H1 (cell line): Measurements from ENCODE around the gene JMJD1C. TPM values are rescaled to one million over a fixed set of nuclear protein-coding genes. Genes with fewer than 3 reads are reported as not detected.

ENCODE experiments used
- CTCF ChIA-PET: fragments of 300-600 bp; sonication (Branson Sonifier 250); formaldehyde crosslinking; loops from one replicate; lab custom pipeline; 2021; ENCODE audit not compliant: partially characterized antibody; lab: Charles Lee
- POLR2A ChIA-PET: fragments of 300-600 bp; sonication (Branson Sonifier 250); formaldehyde crosslinking; loops from one replicate; lab custom pipeline; 2021; ENCODE audit warnings: inconsistent platforms; ENCODE audit not compliant: partially characterized antibody; lab: Charles Lee
- DNase-seq, 2 experiments: peaks; one replicate each; pipeline versions ENCODE4 v3.0.0 to v3.0.0-alpha.2; 2010 to 2022; ENCODE audit warnings: low spot score in 2 of 2, low read depth in 1 of 2, mixed read lengths in 1 of 2
- FAIRE-seq: peaks from 2 replicates; lab custom pipeline; 2011; peaks lifted over from hg19 to GRCh38; lab: Jason Lieb, UNC
- H2AFZ ChIP-seq: 2 replicates; pipeline ENCODE4 v1.8.1; 2012; ENCODE audit warnings: low read length, inconsistent platforms
- H2AK5ac ChIP-seq: 2 replicates; pipeline ENCODE4 v1.6.1; 2013; ENCODE audit warnings: low read depth, low read length
- H2BK120ac ChIP-seq: replicated peaks from 2 replicates; pipeline ENCODE3; 2013; ENCODE audit warnings: low read depth, low read length, inconsistent platforms
- H2BK12ac ChIP-seq: 2 replicates; pipeline ENCODE4 v1.6.1; 2013; ENCODE audit warnings: low read depth, low read length
- H2BK15ac ChIP-seq: 2 replicates; pipeline ENCODE4 v1.6.1; 2013; ENCODE audit warnings: low read length
- H2BK20ac ChIP-seq: 2 replicates; pipeline ENCODE4 v1.6.1; 2013; ENCODE audit warnings: low read length
- H2BK5ac ChIP-seq: 2 replicates; pipeline ENCODE4 v1.6.1; 2013; ENCODE audit warnings: low read depth, low read length
- H3K14ac ChIP-seq: 2 replicates; pipeline ENCODE4 v1.6.1; 2013; ENCODE audit warnings: inconsistent platforms; ENCODE audit not compliant: insufficient read length
- H3K18ac ChIP-seq: 2 replicates; pipeline ENCODE4 v1.6.1; 2013; ENCODE audit warnings: low read length; ENCODE audit errors: extremely low read depth
- H3K23ac ChIP-seq: 2 replicates; pipeline ENCODE4 v1.6.1; 2013; ENCODE audit warnings: inconsistent platforms; ENCODE audit not compliant: insufficient read length
- H3K23me2 ChIP-seq: 2 replicates; pipeline ENCODE4 v1.6.1; 2013; ENCODE audit warnings: low read depth, low read length
- H3K27ac ChIP-seq: 2 replicates; pipeline ENCODE4 v1.6.1; 2011; ENCODE audit warnings: low read depth, low read length, inconsistent platforms
- H3K27me3 ChIP-seq, 4 experiments: replicated peaks in 1 of 4; 1 replicate in 1 of 4; 2 replicates in 3 of 4; pipeline versions ENCODE4 v1.6.1 to v1.8.1; 2011 to 2013; ENCODE audit warnings: low read length in 3 of 4, mild to moderate bottlenecking in 3 of 4, inconsistent platforms in 2 of 4, mixed read lengths in 2 of 4, moderate library complexity in 1 of 4; ENCODE audit not compliant: control insufficient read depth in 3 of 4, insufficient read depth in 3 of 4; ENCODE audit errors: extremely low read depth in 1 of 4
- H3K36me3 ChIP-seq, 4 experiments: 2 replicates each; pipeline versions ENCODE4 v1.6.1 to v1.8.1; 2011 to 2013; ENCODE audit warnings: mild to moderate bottlenecking in 4 of 4, low read length in 3 of 4, moderate library complexity in 2 of 4, control low read depth in 1 of 4, inconsistent platforms in 1 of 4; ENCODE audit not compliant: insufficient read depth in 4 of 4, control insufficient read depth in 2 of 4
- H3K4ac ChIP-seq: replicated peaks from 2 replicates; pipeline ENCODE3; 2013; ENCODE audit warnings: low read length, low read depth, mixed read lengths, inconsistent platforms; ENCODE audit not compliant: insufficient read length
- H3K4me1 ChIP-seq, 4 experiments: replicated peaks in 1 of 4; 1 replicate in 1 of 4; 2 replicates in 3 of 4; pipeline versions ENCODE4 v1.6.1 to v1.8.1; 2011 to 2013; ENCODE audit warnings: low read length in 3 of 4, inconsistent platforms in 2 of 4, mixed read lengths in 1 of 4; ENCODE audit not compliant: insufficient read depth in 4 of 4, control insufficient read depth in 3 of 4
- H3K4me2 ChIP-seq, 2 experiments: 2 replicates each; pipeline versions ENCODE4 v1.6.1 to v1.8.1; 2011 to 2013; ENCODE audit warnings: low read depth in 2 of 2, low read length in 2 of 2, control low read depth in 1 of 2, inconsistent platforms in 1 of 2, mild to moderate bottlenecking in 1 of 2; ENCODE audit not compliant: insufficient read depth in 1 of 2
- H3K4me3 ChIP-seq, 4 experiments: fragments of 200-600, 300-600 bp in 1 of 4; sonication (generic), shearing (Covaris generic), sonication (Bioruptor Twin) in 1 of 4; 2 replicates each; pipeline versions ENCODE4 v1.5.1 to v1.8.1; 2011 to 2016; ENCODE audit warnings: low read length in 4 of 4, low read depth in 3 of 4, control low read depth in 2 of 4, inconsistent platforms in 2 of 4, mild to moderate bottlenecking in 2 of 4, mixed read lengths in 1 of 4, moderate library complexity in 1 of 4; ENCODE audit not compliant: insufficient read depth in 2 of 4; ENCODE audit errors: extremely low read depth in 1 of 4
- H3K56ac ChIP-seq: replicated peaks from 2 replicates; pipeline ENCODE3; 2013; ENCODE audit warnings: low read depth, mild to moderate bottlenecking, mixed read lengths, low read length, inconsistent platforms; ENCODE audit not compliant: insufficient read length
- H3K79me1 ChIP-seq: 2 replicates; pipeline ENCODE4 v1.6.1; 2013; ENCODE audit warnings: low read depth, low read length, control low read depth
- H3K79me2 ChIP-seq, 2 experiments: 2 replicates each; pipeline versions ENCODE4 v1.6.1 to v1.8.1; 2012 to 2013; ENCODE audit warnings: low read length in 2 of 2, mild to moderate bottlenecking in 2 of 2, inconsistent platforms in 1 of 2; ENCODE audit not compliant: insufficient read depth in 2 of 2, control insufficient read depth in 1 of 2
- H3K9ac ChIP-seq, 4 experiments: replicated peaks in 1 of 4; 1 replicate in 1 of 4; 2 replicates in 3 of 4; pipeline versions ENCODE4 v1.6.1 to v1.8.1; 2011 to 2013; ENCODE audit warnings: low read depth in 3 of 4, low read length in 3 of 4, control low read depth in 2 of 4, mild to moderate bottlenecking in 2 of 4, moderate library complexity in 2 of 4, inconsistent platforms in 1 of 4; ENCODE audit errors: extremely low read depth in 1 of 4
- H3K9me3 ChIP-seq, 2 experiments: 2 replicates each; pipeline versions ENCODE4 v1.6.1 to v1.8.1; 2012 to 2013; ENCODE audit warnings: mild to moderate bottlenecking in 2 of 2, moderate library complexity in 2 of 2, control low read depth in 1 of 2, inconsistent platforms in 1 of 2, low read depth in 1 of 2, low read length in 1 of 2, mixed read lengths in 1 of 2; ENCODE audit not compliant: insufficient read depth in 2 of 2
- H4K20me1 ChIP-seq, 2 experiments: replicated peaks in 1 of 2; 2 replicates each; pipeline versions ENCODE3 to v1.8.1; 2011 to 2013; ENCODE audit warnings: inconsistent platforms in 2 of 2, low read length in 2 of 2, mild to moderate bottlenecking in 1 of 2; ENCODE audit not compliant: insufficient read depth in 2 of 2, control insufficient read depth in 1 of 2
- H4K5ac ChIP-seq: 2 replicates; pipeline ENCODE4 v1.6.1; 2013; ENCODE audit warnings: low read length, low read depth, mixed read lengths, inconsistent platforms; ENCODE audit not compliant: insufficient read length
- H4K8ac ChIP-seq: 2 replicates; pipeline ENCODE4 v1.8.0; 2013; ENCODE audit warnings: mild to moderate bottlenecking, moderate library complexity, low read length, inconsistent platforms; ENCODE audit not compliant: insufficient read depth; ENCODE audit errors: extremely low read depth
- H4K91ac ChIP-seq: replicated peaks from 2 replicates; pipeline ENCODE3; 2013; ENCODE audit warnings: low read length, mixed read lengths, inconsistent platforms; ENCODE audit not compliant: insufficient read length
- BCL11A ChIP-seq, 2 experiments: IDR thresholded peaks; one replicate each; pipeline ENCODE4 v1.6.1; 2011; ENCODE audit warnings: low read depth in 2 of 2, low read length in 2 of 2, mild to moderate bottlenecking in 2 of 2
- HDAC6 ChIP-seq: IDR thresholded peaks from one replicate; pipeline ENCODE4 v1.7.1; 2012; ENCODE audit warnings: low read depth, mild to moderate bottlenecking, inconsistent platforms, low read length, moderate library complexity
- SRF ChIP-seq: IDR thresholded peaks from 2 replicates; pipeline ENCODE4 v1.6.1; 2011; ENCODE audit warnings: mild to moderate bottlenecking, low read depth, low read length, moderate library complexity
- TEAD4 ChIP-seq: IDR thresholded peaks from 2 replicates; pipeline ENCODE4 v1.6.1; 2012; ENCODE audit warnings: low read depth, low read length, inconsistent platforms, mixed read lengths
- YY1 ChIP-seq: IDR thresholded peaks from 2 replicates; pipeline ENCODE4 v1.6.1; 2011; ENCODE audit warnings: low read depth, mild to moderate bottlenecking, low read length
- WGBS, 2 experiments: shearing (Covaris generic) in 1 of 2; methylation state at CpG; one replicate each; pipeline versions ENCODE4 v1.1.6 to v1.1.7; 2013 to 2015; ENCODE audit warnings: low lambda C conversion rate in 2 of 2, mixed read lengths in 2 of 2, inconsistent platforms in 1 of 2, low coverage in 1 of 2, missing lambda C conversion rate in 1 of 2; ENCODE audit not compliant: insufficient replicate concordance in 2 of 2, insufficient coverage in 1 of 2, insufficient read length in 1 of 2; ENCODE audit errors: extremely low coverage in 1 of 2, missing lambda C conversion rate in 1 of 2; 5-methylcytosine and 5-hydroxymethylcytosine counted together
- polyA plus RNA-seq, 7 experiments: library from polyadenylated mRNA; depleted of rRNA in 3 of 7; stranded (reverse) in 5 of 7; unstranded in 2 of 7; fragments of >200 nt in 5 of 7; fragments of 200-250 nt in 2 of 7; gene quantifications; 1 replicate in 5 of 7; 2 replicates in 1 of 7; 4 replicates in 1 of 7; pipeline versions ENCODE4 v1.2.1 to v1.2.3, GENCODE V29; 2011 to 2013; ENCODE audit warnings: missing spikeins in 2 of 7, mixed read lengths in 2 of 7
- total RNA-seq: library from RNA; stranded (reverse); fragmentation: NEBNext Ultra II Directional; extraction: Animal tissue kit (Norgen Biotek cat#: 25700); gene quantifications from 2 replicates; pipeline ENCODE4 v1.2.1, GENCODE V29; 2021

Gene JMJD1C
- total and polyA plus RNA-seq, 2 of the 8 experiments (the other 6 are each of a cell fraction or from before 2014, with no cell fraction given), result 54.5 to 210 TPM

DNA sequence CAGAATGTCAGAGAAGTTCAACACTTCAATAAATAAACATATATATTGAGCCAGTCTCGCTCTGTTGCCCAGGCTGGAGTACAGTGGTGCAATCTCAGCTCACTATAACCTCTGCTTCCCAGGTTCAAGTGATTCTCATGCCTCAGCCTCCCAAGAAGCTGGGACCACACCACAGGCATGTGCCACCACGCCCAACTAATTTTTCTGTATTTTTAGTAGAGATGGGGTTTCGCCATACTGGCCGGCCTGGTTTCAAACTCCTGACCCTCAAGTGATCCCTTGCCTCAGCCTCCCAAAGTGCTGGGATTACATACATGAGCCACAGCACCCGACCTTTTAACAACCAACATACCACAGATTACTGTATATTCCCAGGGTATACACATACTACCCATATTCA lies 134.2 kb downstream of the JMJD1C start:
- no peak overlapping the region for H2BK120ac ChIP-seq
- no peak for DNase-seq
- H4K5ac ChIP-seq, result no peak overlapping the region
- no peaks in the 10 kb centered on the region for H4K20me1 ChIP-seq
- H3K79me1 ChIP-seq, result no peaks in the 10 kb centered on the region
- POLR2A ChIA-PET, result no interaction called here
- TF ChIP-seq BCL11A (IDR thresholded peaks at IDR 0.05; ENCODE audit: low read depth in 2 of 2, low read length in 2 of 2) (no peak), TEAD4 (no peak), HDAC6 (no peak), YY1 (no peak), SRF (no peak)
- TF ChIP-seq, all 59 proteins: peak for 0
- Histone ChIP-seq H2AK5ac (no peak overlapping the region), H3K27ac (no peak overlapping the region), H3K4me1 (no peaks in the 10 kb centered on the region), H2BK12ac (no peak overlapping the region), H4K91ac (no peak overlapping the region), H4K8ac (no peak overlapping the region), H3K23ac (no peak overlapping the region), H3K4me3 (no peak overlapping the region), H3K9me3 (no peaks in the 10 kb centered on the region), H3K27me3 (no peaks in the 10 kb centered on the region), H3K79me2 (peaks cover 0 to 20% of the 10 kb centered on the region in 2 experiments; a peak in 2 of 4 replicates), H3K4ac (no peak overlapping the region), H2BK20ac (no peak overlapping the region), H2BK15ac (no peak overlapping the region), H3K9ac (no peak overlapping the region), H2AFZ (no peak overlapping the region), H3K56ac (no peak overlapping the region), H3K4me2 (no peak overlapping the region), H2BK5ac (no peak overlapping the region), H3K18ac (no peak overlapping the region), H3K36me3 (no peaks in the 10 kb centered on the region), H3K14ac (no peak overlapping the region), H3K23me2 (no peaks in the 10 kb centered on the region)
- no peak for FAIRE-seq
- CTCF ChIA-PET, result no interaction called here
- WGBS, 2 experiments, result 96% methylated on average over 5 of the region's 5 CpGs; no CpG with 5 or more reads in 1 of the 2 experiments
